Inflammatory macrophage treated with lipopolysaccharide for 1 hour (primary cell): Measurements from ENCODE around the gene NDUFS6.

ENCODE experiments used
- DNase-seq, 2 donors: peaks; one replicate each; pipeline ENCODE4 v3.0.0-alpha.2; 2020 to 2022

NDUFS6 gene

DNA sequence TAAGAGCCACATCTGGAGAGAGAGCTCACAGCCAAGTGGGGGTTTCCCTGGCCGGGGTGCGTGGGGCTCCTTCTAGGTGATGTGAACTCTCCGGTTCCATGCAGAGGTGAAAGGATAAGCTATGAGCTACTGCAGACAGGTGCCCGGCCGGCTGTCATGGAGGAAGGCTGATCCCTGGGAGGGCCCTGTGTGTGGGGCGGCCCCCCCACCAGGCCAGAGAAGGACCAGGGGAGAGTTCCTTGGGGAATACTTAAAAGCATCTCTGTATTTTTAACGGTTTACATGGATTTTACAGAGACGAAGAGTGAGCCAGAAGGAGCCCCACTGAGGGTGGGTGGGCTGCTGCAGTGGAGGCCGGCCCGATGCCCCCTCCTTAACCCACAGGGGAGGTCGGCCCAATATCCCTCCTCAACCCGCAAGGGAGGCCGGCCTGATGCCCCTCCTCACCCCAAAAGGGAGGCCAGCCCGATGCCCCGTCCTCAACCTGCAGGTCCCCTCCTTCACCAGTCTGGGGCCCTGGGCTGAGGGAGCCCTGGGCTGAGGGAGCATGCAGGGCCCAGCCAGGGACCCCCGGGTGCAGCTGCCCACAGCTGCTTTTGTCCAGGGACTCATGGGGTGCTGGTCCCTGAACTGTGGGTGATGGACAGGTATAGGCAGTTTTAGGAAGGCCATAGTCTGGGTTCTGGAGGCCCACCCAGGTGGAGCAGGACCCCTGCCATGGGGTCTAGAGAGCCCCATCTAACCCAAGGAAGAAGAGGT, 33.5 kb upstream of the NDUFS6 start:
- no peak for DNase-seq

GRCh38 chr5:1768283-1769000, 32.8 kb upstream of the NDUFS6 start:
- no peak for DNase-seq

GRCh38 chr5:1769017-1769640, 32.1 kb upstream of the NDUFS6 start:
- DNase-seq = no peak

GRCh38 chr5:1769752-1770442, 31.3 kb upstream of the NDUFS6 start:
- no peak for DNase-seq

GRCh38 chr5:1770443-1770802, 30.8 kb upstream of the NDUFS6 start:
- no peak for DNase-seq

DNA sequence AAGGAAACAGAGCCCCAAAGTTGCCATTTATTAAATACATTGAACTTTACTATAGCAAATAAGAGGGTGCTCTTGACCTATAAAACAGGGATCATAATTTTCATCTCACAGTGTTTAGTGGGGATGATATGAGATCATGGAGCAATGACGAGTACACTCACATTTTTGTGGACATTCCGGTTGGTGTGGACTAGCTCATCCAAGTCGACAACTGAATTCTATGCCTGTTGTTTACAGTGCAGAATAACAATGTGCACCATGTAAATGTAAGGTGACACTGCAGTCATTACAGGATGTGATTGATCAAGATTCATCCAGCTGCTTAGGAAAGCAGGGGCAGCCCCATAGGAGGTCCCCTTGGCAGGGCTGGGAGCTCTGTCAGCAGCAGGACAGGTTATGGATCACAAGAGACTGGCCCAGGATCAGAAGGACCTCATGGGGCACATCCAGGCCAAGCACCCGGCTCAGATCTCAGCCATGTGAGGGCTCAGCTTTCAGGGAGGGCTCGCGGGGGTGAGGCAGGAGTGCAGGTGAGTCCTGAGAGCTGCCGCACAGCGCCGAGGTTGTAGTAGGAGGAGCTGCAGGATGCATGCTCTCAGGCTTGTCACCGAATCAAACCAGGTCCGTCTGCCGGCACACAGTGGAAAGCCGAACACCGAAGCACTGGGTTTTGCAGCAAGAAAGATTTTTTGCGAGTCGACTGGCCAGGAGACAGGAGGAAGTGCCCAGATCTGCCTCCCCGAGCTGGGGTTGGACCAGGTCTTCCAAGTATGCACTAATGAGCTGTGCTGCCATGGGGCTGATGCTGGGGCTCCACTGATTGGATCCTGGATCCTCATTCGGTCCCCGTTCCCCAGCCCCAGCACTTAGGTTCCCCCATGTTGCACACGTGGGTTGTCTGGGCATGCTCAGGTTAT, 29.8 kb upstream of the NDUFS6 start:
- DNase-seq = no peak

GRCh38 chr5:1772634-1773033, 28.6 kb upstream of the NDUFS6 start:
- no peak for DNase-seq

GRCh38 chr5:1776831-1777230, 24.4 kb upstream of the NDUFS6 start:
- no peak for DNase-seq

GRCh38 chr5:1777281-1778137, 23.7 kb upstream of the NDUFS6 start:
- no peak for DNase-seq

GRCh38 chr5:1778138-1779020, 22.8 kb upstream of the NDUFS6 start:
- DNase-seq = no peak

DNA sequence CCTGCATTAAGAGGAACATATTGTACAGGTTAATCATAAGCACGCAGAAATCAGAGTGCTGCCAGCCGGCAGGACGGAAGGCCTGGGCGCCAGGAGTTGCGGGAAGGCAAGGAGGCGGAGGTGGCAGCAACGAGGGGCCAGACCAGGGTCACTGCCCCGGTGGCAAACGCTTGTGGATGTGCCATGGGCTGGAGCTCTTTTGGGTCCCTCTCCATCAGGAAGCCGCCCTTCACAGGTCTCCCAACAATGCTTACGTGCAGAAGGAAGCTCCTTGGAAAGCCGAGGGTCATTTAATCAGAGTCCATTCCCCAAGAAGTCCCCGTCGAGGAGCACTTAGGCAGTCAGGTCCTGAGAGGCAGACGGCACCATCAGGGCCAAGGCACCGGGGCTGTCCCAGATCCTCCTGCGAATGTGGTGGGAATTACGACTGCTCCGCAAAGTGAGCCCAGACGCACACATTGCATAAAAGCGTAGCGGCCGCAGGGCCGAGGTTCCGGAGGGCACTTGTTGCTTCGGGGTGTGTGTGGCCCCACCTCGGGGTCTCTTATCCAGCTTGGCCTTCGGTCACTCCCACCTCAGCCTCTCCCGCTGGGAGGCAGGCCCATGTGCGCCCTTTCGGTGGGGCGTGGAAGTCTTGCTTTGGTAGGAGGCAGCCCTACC, 22.1 kb upstream of the NDUFS6 start:
- no peak for DNase-seq

- DNase-seq = no peak
Measured at GRCh38 chr5:1779782-1780613, 21.2 kb upstream of the NDUFS6 start.

DNA sequence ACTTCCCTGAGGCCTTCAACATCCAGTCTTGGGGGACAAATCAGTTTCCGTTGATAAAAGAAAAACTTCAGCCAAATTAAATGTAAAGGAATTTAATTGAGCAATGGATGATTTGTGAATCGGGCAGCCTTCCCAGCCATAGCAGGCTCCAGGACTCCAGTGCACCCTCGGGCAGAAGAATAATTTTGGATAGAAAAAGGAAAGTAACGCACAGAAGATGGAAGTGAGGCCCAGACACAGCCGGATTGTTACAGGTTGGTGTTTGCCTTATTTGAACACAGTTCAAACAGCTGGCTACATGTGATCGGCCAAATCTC, 20.6 kb upstream of the NDUFS6 start:
- DNase-seq = no peak

GRCh38 chr5:1781107-1781506, 20.1 kb upstream of the NDUFS6 start:
- DNase-seq = no peak

GRCh38 chr5:1781726-1782384, 19.4 kb upstream of the NDUFS6 start:
- no peak for DNase-seq

DNA sequence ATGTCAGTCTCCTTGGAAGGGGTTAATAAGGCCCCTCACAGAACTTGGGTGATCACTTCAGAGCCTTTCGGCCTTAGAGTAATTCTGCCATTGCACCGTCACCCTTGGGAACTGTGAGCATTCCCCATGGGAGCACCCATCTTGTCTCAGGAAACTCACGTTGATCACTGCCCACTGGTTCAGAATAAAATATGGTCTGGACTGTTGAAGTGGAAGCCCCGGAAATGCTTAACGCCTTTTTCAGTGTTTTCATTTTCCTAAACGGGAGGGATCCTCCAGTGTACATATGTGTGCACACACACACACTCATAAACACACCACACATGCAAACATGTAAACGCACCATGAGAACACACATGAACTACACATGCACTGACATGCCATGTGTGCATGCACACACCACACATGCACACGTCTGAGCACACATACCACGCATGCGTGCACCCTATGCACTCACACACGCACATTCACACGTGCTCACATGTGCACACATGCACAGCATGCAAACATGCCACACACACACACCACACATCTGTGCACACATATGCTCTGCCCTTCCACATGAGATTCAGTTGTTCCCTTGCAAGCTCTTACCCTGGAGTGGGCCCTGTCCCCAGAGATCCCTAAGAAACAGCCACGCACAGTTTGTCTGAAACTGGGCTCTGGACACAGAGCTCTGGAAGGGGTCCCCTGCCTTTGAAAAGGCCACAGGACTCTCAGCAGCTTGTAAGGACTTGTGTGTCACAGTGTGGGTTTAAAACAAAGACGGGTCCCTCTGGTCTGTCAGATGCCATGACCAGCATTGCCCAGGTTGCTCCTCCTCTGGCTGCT, 18.6 kb upstream of the NDUFS6 start:
- DNase-seq = no peak

DNA sequence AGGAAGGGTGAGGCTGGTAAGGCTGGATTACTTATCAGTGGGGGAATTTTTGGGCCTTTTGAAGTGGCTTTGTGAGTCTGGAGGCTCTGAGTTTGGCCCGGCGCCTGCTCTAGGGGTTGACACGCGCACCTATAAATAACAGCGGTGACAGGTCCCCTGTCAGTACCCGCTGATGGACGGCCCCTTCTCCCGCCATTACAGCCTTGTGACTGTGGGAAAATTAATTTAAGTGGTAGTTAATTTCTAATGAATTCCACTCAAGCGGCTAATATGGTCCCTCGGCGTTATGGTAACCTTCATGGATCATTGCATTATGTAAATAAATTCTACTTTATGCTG, 18.0 kb upstream of the NDUFS6 start:
- DNase-seq = no peak
